ENCODE measurements around the gene ORM2. TPM values are rescaled to one million over a fixed set of nuclear protein-coding genes. Genes with fewer than 3 reads are reported as not detected.

The ORM2 gene
- total and polyA plus RNA-seq, 9 of the 15 experiments (the other 6 are each of a cell fraction or from before 2014, with no cell fraction given) = 0.98 TPM; not detected in 8

DNA sequence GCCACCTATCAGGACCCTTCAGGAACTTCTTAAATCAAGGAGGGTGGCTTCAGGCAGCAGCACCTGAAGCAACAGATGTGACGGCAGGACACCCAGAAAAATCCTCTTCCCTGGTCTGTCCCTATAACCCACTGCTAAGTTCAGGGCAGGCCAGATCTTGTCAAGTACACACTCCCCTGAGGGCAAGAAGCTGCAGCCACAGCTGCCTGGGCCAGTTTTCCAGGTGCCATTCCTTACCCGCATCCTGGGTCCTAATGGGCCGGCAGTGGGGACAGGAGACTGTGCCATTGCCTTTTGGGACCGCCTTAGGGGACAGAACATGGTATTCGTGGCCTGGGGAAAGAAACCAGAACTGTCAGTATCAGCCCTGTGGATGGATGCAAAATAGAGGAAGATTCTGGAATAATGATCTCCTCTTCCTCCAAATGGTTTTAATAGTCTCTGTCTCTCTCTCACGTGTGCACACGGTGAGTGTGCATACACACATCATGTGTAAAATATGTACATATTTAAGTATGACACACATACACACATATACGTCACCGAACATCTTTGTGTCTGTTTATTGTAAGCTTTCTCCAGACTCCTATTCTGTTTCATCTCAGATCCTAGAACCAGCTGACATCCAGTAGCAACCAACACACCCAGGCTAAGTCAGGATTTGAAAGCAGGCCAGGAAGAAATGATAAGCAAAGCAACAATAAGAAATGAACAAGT is 14.0 kb downstream of the ORM2 start:
- H3K79me2 ChIP-seq (ENCODE audit: control insufficient read depth, insufficient read depth, low read length) = no peaks in the 10 kb centered on the region
- DNase-seq (ENCODE audit: extremely low read depth in 1 of 4, low spot score in 3 of 4) = no peak
- H4K20me1 ChIP-seq (replicated peaks; ENCODE audit: control insufficient read depth, insufficient read depth, low read length) = 0 out of 2 replicates have a peak, but pooled peaks cover 7% of the 10 kb centered on the region
- no peak overlapping the region for H3K4me3 ChIP-seq
- no peaks in the 10 kb centered on the region for H3K9me1 ChIP-seq (ENCODE audit: control insufficient read depth, insufficient read depth, low read length)
- H3K36me3 ChIP-seq (ENCODE audit: control insufficient read depth, insufficient read depth, low read length) = peaks cover 17% of the 10 kb centered on the region; the same call in 2 of the 3 replicates
- WGBS (ENCODE audit: insufficient coverage, low coverage, missing lambda C conversion rate) = 74% methylated on average over 9 of the region's 9 CpGs
- TF ChIP-seq STAG1 (CRISPR knock-in tag; IDR thresholded peaks at IDR 0.05; ENCODE audit: borderline replicate concordance) = no peak
- no peak for TF ChIP-seq BRF1 (IDR thresholded peaks at IDR 0.05; ENCODE audit: borderline replicate concordance, extremely low read depth, insufficient read length)
- TF ChIP-seq MAFF (IDR thresholded peaks at IDR 0.05; ENCODE audit: low read length) = no peak
- TF ChIP-seq, protein P1, sequence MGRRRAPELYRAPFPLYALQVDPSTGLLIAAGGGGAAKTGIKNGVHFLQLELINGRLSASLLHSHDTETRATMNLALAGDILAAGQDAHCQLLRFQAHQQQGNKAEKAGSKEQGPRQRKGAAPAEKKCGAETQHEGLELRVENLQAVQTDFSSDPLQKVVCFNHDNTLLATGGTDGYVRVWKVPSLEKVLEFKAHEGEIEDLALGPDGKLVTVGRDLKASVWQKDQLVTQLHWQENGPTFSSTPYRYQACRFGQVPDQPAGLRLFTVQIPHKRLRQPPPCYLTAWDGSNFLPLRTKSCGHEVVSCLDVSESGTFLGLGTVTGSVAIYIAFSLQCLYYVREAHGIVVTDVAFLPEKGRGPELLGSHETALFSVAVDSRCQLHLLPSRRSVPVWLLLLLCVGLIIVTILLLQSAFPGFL (CRISPR knock-in tag; IDR thresholded peaks at IDR 0.05) = no peak
- no peak for TF ChIP-seq ARHGAP35 (IDR thresholded peaks at IDR 0.05; ENCODE audit: partially characterized antibody)
- TF ChIP-seq GATA2 (CRISPR knock-in tag; IDR thresholded peaks at IDR 0.05) = no peak
- no peak for TF ChIP-seq NBN (IDR thresholded peaks at IDR 0.05; ENCODE audit: low read depth)
- no peak for TF ChIP-seq POLR3A (IDR thresholded peaks at IDR 0.05; ENCODE audit: borderline replicate concordance, extremely low read depth, insufficient read depth, insufficient read length)
- TF ChIP-seq TCF7L2 (IDR thresholded peaks at IDR 0.05; ENCODE audit: low read depth, low read length) = no peak
- TF ChIP-seq KLF16 (IDR thresholded peaks at IDR 0.05) = no peak
- TF ChIP-seq U2AF2 (optimal IDR thresholded peaks at IDR 0.05; ENCODE audit: low read depth, low read length) = no peak
- no peak overlapping the region for H3K4me2 ChIP-seq (ENCODE audit: insufficient read depth, low read length)
- ChIA-PET CTCF (ENCODE audit: low intra/inter-chr PET ratio) (no interaction called here), POLR2A (interaction anchor here (1.3 kb wide), 1 partner anchor 11 kb away, joined by 3 read pairs; no protein-coding TSS in a partner anchor)
- no peaks in the 10 kb centered on the region for H3K9me3 ChIP-seq (replicated peaks; ENCODE audit: control insufficient read depth, insufficient read depth, low read depth, low read length)
- no peak overlapping the region for H3K27ac ChIP-seq (ENCODE audit: extremely low read depth, low read depth, low read length)
- no peak for ATAC-seq
- peaks cover under 1 to 7% of the 10 kb centered on the region in 2 experiments; a peak in 4 of 5 replicates for H3K4me1 ChIP-seq (replicated peaks in 1 of 2; ENCODE audit: control insufficient read depth in 2 of 2, insufficient read depth in 2 of 2, low read length in 2 of 2)
- BruUV-seq (replicated peaks) = no TSS peak
- in situ Hi-C loops (cut with MboI) (no loop called here), intact Hi-C loops (cut with micrococcal nuclease) (no loop called here)
- H2AFZ ChIP-seq (ENCODE audit: low read depth, low read length) = no peak overlapping the region
- FAIRE-seq = no peak
- no peaks in the 10 kb centered on the region for H3K27me3 ChIP-seq (ENCODE audit: control insufficient read depth in 2 of 2, insufficient read depth in 2 of 2, low read length in 2 of 2)
- no peak overlapping the region for H3K9ac ChIP-seq (ENCODE audit: insufficient read depth in 1 of 2, low read depth in 2 of 2, low read length in 2 of 2)

All from K562 (cell line).